D721Med (cell line): ENCODE measurements around the gene ANKH.

Source experiments
- DNase-seq: peaks from one replicate; pipeline ENCODE4 v3.0.0; 2011; ENCODE audit warnings: low spot score; ENCODE audit not compliant: insufficient read length
- FAIRE-seq: peaks from 2 replicates; lab custom pipeline; 2011; peaks lifted over from hg19 to GRCh38; lab: Jason Lieb, UNC
- CTCF ChIP-seq: IDR thresholded peaks from 2 replicates; pipeline ENCODE4 v1.5.1; 2012; ENCODE audit warnings: mild to moderate bottlenecking, control low read depth; ENCODE audit not compliant: insufficient read depth; ENCODE audit errors: missing control alignments

ANKH gene

GRCh38 chr5:14735944-14736343, 135.6 kb downstream of the ANKH start:
- FAIRE-seq (no peak), DNase-seq (no peak)
- no peak for TF ChIP-seq CTCF

GRCh38 chr5:14734396-14734795, 137.2 kb downstream of the ANKH start:
- DNase-seq (no peak), FAIRE-seq (no peak)
- no peak for TF ChIP-seq CTCF

GRCh38 chr5:14733661-14734060, 137.9 kb downstream of the ANKH start:
- no peak for FAIRE-seq
- TF ChIP-seq CTCF: no peak
- DNase-seq: no peak

GRCh38 chr5:14732991-14733390, 138.6 kb downstream of the ANKH start:
- FAIRE-seq: no peak

GRCh38 chr5:14730881-14731280, 140.7 kb downstream of the ANKH start:
- FAIRE-seq (no peak), DNase-seq (no peak)
- no peak for TF ChIP-seq CTCF

More at GRCh38 chr5:14732991-14733390, 138.6 kb downstream of the ANKH start:
- TF ChIP-seq CTCF: no peak
- DNase-seq: no peak

- no peak for FAIRE-seq
- no peak for DNase-seq
- no peak for TF ChIP-seq CTCF
Observed at GRCh38 chr5:14730466-14730865, 141.1 kb downstream of the ANKH start.

GRCh38 chr5:14729448-14730385, 141.9 kb downstream of the ANKH start:
- DNase-seq (no peak), FAIRE-seq (no peak)
- no peak for TF ChIP-seq CTCF
